OCI-LY1 (cell line): ENCODE measurements around the gene CDH23.

Source experiments
- EZH2 ChIP-seq: fragments of 200-600 bp; sonication (generic), shearing (Covaris generic); IDR thresholded peaks from 2 replicates; pipeline ENCODE4 v1.8.0; 2017; ENCODE audit warnings: borderline replicate concordance, mixed run types, mild to moderate bottlenecking, antibody characterized with exemption, low read length, moderate library complexity, mixed read lengths
- TF ChIP-seq, protein P1 (sequence below): fragments of 200-600 bp; sonication (generic), shearing (Covaris generic); IDR thresholded peaks from 2 replicates; pipeline ENCODE4 v1.5.1; 2017; ENCODE audit warnings: mild to moderate bottlenecking, antibody characterized with exemption, low read length, moderate library complexity, mixed read lengths

DNA sequence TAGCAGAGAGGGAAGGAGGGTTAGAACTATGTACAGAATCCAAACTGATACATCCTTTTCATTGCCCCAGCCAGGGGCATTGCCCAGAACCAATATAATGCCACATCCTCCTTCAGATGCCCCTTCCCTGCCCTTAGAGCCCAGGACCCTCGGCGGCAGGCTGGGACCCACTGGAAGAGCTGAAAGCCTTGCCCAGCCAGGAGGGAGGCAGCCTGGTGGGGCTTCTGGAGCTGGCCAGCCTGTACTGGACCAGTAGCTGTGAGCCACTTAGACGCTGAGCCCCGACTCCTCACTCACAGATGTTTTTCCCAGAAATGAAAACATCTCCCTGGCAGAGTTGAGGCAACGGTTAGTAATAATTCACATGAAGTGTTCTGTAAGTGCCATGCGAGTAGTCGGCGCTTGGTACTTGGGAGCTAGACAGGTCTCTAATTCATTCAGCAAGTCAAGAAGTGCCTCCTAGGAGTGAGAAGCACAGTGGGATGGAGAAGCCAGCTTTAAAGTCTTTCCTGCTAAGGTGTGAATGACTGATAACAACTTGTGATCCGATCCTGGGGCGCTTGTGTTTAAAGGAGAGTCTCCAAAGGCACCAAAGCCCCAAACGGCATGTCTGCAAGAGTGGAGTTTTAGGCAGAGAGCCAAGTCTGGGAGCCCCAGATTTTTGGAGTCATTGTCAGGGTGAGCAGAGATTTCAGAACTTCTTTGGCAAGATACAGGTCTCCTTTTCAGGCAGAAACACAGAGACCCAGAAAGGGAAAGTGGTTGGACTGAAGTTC is 366.8 kb downstream of the CDH23 start:
- TF ChIP-seq, protein P1, sequence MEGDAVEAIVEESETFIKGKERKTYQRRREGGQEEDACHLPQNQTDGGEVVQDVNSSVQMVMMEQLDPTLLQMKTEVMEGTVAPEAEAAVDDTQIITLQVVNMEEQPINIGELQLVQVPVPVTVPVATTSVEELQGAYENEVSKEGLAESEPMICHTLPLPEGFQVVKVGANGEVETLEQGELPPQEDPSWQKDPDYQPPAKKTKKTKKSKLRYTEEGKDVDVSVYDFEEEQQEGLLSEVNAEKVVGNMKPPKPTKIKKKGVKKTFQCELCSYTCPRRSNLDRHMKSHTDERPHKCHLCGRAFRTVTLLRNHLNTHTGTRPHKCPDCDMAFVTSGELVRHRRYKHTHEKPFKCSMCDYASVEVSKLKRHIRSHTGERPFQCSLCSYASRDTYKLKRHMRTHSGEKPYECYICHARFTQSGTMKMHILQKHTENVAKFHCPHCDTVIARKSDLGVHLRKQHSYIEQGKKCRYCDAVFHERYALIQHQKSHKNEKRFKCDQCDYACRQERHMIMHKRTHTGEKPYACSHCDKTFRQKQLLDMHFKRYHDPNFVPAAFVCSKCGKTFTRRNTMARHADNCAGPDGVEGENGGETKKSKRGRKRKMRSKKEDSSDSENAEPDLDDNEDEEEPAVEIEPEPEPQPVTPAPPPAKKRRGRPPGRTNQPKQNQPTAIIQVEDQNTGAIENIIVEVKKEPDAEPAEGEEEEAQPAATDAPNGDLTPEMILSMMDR = no peak
- TF ChIP-seq EZH2 = no peak
